ENCODE results near the gene RTP3.

- no peak for TF ChIP-seq EZH2 (IDR thresholded peaks at IDR 0.05; ENCODE audit: borderline replicate concordance, insufficient read depth, low read length, poor library complexity, severe bottlenecking)
- TF ChIP-seq CTCF (IDR thresholded peaks at IDR 0.05; ENCODE audit: poor library complexity, severe bottlenecking): no peak
- TF ChIP-seq, protein P1, sequence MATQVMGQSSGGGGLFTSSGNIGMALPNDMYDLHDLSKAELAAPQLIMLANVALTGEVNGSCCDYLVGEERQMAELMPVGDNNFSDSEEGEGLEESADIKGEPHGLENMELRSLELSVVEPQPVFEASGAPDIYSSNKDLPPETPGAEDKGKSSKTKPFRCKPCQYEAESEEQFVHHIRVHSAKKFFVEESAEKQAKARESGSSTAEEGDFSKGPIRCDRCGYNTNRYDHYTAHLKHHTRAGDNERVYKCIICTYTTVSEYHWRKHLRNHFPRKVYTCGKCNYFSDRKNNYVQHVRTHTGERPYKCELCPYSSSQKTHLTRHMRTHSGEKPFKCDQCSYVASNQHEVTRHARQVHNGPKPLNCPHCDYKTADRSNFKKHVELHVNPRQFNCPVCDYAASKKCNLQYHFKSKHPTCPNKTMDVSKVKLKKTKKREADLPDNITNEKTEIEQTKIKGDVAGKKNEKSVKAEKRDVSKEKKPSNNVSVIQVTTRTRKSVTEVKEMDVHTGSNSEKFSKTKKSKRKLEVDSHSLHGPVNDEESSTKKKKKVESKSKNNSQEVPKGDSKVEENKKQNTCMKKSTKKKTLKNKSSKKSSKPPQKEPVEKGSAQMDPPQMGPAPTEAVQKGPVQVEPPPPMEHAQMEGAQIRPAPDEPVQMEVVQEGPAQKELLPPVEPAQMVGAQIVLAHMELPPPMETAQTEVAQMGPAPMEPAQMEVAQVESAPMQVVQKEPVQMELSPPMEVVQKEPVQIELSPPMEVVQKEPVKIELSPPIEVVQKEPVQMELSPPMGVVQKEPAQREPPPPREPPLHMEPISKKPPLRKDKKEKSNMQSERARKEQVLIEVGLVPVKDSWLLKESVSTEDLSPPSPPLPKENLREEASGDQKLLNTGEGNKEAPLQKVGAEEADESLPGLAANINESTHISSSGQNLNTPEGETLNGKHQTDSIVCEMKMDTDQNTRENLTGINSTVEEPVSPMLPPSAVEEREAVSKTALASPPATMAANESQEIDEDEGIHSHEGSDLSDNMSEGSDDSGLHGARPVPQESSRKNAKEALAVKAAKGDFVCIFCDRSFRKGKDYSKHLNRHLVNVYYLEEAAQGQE (IDR thresholded peaks at IDR 0.05; ENCODE audit: borderline replicate concordance): no peak
These were observed 35.3 kb downstream of the RTP3 start for GRCh38 chr3:46533091-46533490.

Data from neural cell (in vitro differentiated cells).